Sciatic nerve (tissue), 2 donors: ENCODE results near the gene CCDC15. TPM values are rescaled to one million over a fixed set of nuclear protein-coding genes. Genes with fewer than 3 reads are reported as not detected.
"Not testable (repeated sequence)": the region's sequence is repeated elsewhere in the genome, so short reads cannot be mapped to it uniquely, and the experiment has no call there.

Source experiments
- ATAC-seq: fragments of 200-7000 bp; cut with Tn5 transposase; one replicate; pipeline ENCODE4 v1.9.1; 2020; ENCODE audit warnings: mild to moderate bottlenecking, moderate library complexity
- DNase-seq: peaks from one replicate; pipeline ENCODE4 v3.0.0-alpha.2; 2020; ENCODE audit warnings: low spot score
- intact Hi-C: fragments of 100-400 bp; cut with DNase I; formaldehyde crosslinking; loops from one replicate; pipeline ENCODE4 v1.14.2; 2022
- total RNA-seq: library from RNA; stranded (reverse); fragmentation: NEBNext Ultra II Directional; extraction: Animal tissue kit (Norgen Biotek cat#: 25700); gene quantifications from one replicate; pipeline ENCODE4 v1.2.1, GENCODE V29; 2021
- donor health status: DM: no; HTN: no; CAD: no.
- donor health status: DM: no; HTN: no; CAD: no.

CCDC15 gene
- total RNA-seq, 1 donor from 2014 or later: 2.8 TPM

DNA sequence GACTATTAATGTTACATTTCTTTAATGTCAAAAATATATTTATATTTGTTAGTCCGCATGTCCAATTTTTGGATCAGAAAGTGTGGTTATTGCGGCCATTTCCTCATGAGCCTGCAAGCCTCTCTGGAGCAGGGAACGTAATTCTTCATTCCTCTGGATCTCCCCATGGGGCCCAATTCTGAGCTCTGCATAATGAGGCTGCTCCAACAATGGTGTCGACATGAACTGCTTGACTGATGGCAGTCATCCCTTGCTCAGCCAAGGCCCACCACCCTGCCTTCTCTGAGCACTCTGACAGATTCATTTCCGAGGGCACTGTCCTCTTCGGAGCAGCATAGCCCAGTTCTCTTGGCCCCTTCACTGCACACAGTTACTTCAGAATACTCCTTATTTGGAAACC lies 15.0 kb upstream of the CCDC15 start:
- no peak for DNase-seq
- intact Hi-C loops: no loop called here

DNA sequence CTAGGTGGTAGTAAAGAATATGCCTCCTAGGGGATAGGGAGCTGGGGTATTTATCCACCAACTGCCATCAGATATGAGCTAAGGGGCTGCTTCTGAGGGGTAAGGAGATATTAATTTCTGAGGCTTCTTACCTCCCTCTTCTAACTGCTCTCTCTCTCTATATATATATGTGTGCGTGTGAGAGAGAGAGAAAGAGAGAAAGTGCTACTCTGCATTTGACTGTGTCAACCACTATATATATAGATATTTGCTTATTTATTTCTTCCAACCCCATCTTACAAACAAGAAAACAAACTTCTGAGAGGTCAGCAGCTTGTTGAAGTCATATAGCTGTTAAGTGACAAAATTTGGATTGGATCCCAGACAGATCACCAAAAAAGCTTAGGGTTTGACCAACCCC lies 12.3 kb upstream of the CCDC15 start:
- DNase-seq (no peak), ATAC-seq (no peak)
- intact Hi-C loops: no loop called here

More for the DNA sequence above, 15.0 kb upstream of the CCDC15 start:
- ATAC-seq: no peak

DNA sequence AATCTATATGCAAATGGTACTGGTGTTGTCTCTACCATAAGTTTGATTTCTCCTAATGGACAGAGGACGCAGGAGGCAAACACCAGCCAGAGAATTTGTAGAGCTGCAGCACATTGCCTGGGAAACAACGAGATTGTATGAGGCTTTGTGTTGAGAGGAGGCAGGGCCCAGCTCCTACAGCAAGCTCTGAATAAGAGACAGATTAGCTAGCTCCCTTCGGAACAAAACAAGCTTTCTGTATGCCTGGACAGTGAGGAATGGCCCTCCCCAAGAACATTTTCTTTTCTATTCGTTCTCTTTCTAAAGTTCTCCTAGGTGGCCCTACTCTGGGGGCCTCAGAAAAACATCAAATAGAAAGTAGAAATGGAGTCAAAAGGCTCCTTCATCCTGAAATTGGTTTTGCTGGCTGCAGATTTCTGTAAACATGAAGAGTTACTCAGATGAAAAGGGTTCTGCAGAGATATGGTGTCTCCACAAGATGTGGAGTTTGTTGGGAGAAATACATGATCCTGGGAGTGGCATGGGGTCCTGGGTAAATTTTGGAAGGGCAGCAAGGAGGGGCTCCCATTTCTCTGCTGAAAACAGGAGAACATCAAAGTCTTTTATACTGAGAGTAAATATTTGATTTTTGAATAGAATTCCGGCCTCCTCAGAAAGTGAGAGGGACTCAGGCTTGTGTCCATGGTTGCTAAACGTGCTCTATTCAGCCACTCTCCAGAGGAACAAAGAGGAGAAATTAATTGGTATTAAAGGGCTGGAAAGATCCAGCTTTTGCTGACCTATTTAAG lies 11.3 kb upstream of the CCDC15 start:
- DNase-seq: no peak
- intact Hi-C loops: no loop called here
- ATAC-seq: peak; percentile 70

DNA sequence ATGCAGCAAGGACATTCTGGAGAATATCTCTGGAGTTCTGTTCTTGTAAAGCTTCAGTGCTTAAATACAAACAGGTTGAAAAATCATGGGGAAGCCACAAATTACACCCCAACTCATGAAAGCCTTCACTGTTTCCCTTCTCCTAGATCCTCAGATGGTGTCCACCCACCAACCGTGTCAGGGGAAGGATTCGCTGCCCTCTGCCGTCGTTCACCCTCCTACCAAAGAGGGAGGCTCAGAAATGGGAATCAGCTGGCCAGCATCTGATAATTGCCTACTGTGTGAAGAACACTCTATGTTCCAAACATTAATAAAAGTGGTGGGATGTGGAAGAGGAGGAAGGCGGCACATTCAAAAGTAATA lies 10.8 kb upstream of the CCDC15 start:
- DNase-seq: no peak
- intact Hi-C loops: no loop called here
- peak; percentile 67 for ATAC-seq

GRCh38 chr11:124943741-124944140 lies 10.3 kb upstream of the CCDC15 start:
- ATAC-seq (no peak), DNase-seq (no peak)
- intact Hi-C loops: no loop called here

DNA sequence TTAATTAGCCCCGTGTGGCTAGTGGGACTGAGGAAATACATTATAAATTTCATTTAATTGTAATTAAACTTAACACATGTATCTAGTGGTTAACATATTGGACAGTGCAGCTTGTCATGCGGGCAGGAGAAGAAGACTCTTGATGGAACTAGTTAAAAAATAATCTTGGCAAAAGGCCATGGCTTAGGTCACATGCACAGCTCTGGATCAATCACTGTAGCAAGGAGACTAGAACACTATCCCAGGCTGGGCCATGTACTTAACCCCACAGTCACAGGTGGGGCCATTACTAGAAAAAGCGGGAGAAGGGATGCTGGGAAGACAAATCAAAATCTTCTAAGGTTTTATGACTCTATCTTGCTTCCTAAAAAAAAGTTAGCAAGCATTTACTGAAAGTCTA lies 9.4 kb upstream of the CCDC15 start:
- intact Hi-C loops: no loop called here
- no peak for DNase-seq
- no peak for ATAC-seq

DNA sequence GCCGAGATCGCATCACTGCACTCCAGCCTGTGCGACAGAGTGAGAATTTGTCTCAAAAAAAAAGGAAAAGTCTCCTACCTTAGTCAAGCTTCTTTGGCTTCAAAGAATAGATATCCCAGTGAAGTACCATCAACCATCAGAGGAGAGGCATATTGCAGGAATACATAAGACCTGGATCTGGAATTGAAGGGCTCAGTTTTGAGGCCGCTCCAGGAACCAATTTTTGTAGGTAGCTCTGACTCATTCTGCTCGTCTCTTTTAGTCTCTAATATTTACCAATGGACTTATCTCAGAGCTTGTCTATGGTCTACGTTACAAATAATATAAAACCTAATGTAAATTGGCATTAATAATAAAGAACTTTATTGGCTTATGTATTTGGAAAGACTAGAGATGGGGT lies 8.2 kb upstream of the CCDC15 start:
- intact Hi-C loops: no loop called here
- ATAC-seq (no peak), DNase-seq (no peak)

- no peak for DNase-seq
- intact Hi-C loops: no loop called here
- ATAC-seq: no peak
These were observed 7.3 kb upstream of the CCDC15 start for GRCh38 chr11:124946735-124947141.

- DNase-seq (no peak), ATAC-seq (no peak)
- intact Hi-C loops: loop anchor here (10.0 kb wide), 1 partner anchor 934 kb away; the partner anchor contains the start of gene HYLS1
These were observed 3.2 kb upstream of the CCDC15 start for GRCh38 chr11:124950601-124951330.

GRCh38 chr11:124951341-124951740 lies 2.7 kb upstream of the CCDC15 start:
- ATAC-seq: no peak
- intact Hi-C loops: loop anchor here (10.0 kb wide), 1 partner anchor 933 kb away; the partner anchor contains the start of gene HYLS1
- no peak for DNase-seq

- intact Hi-C loops: loop anchor here (10.0 kb wide), 1 partner anchor 930 kb away; the partner anchor contains the start of gene HYLS1
- DNase-seq (no peak), ATAC-seq (no peak)
These were observed 571 bp downstream of the CCDC15 start for GRCh38 chr11:124954590-124954955.

DNA sequence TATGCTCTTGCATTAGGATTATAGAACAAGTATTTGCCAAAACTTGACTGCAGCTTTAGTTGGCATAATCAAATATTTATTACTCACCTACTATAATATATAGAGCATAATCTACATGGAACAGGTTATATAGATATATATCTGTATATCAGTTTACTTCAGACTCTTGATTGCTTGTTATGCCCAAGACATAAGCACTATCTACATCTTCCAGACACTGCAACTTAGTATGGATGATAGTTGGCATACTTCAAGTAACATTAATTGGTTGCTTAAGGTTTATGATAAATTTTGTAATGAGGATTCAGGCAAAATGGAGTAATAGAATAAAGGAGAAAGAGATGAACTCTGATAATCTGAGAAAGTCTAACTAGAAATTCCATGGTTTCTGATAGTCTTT lies 1.0 kb downstream of the CCDC15 start:
- DNase-seq (no peak), ATAC-seq (no peak)
- intact Hi-C loops: loop anchor here (10.0 kb wide), 1 partner anchor 930 kb away; the partner anchor contains the start of gene HYLS1

GRCh38 chr11:124961972-124962609 lies 8.1 kb downstream of the CCDC15 start:
- ATAC-seq (peak; percentile 83), DNase-seq (no peak)

GRCh38 chr11:124968197-124968596 lies 14.2 kb downstream of the CCDC15 start:
- DNase-seq, intact Hi-C loops, ATAC-seq: not testable (repeated sequence)

More at GRCh38 chr11:124961972-124962609, 8.1 kb downstream of the CCDC15 start:
- intact Hi-C loops: no loop called here

DNA sequence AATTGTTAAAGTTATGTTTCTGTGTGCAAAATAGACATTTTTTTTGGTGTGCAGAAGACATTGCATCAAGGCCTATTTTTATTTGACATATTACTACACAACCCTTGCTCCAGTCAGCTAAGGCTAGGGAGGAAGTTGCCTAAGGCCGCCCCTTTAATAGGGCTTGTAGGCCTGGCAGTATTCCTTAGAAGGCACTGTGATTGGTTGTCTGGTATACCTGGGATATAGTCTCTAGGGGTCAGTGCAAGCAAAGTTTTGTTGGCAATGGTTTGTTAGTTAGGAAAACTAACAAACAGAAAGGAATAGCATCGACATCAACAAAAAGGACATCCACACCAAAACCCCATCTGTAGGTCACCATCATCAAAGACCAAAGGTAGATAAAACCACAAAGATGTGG lies 16.9 kb downstream of the CCDC15 start:
- no peak for ATAC-seq
- intact Hi-C loops: no loop called here

DNA sequence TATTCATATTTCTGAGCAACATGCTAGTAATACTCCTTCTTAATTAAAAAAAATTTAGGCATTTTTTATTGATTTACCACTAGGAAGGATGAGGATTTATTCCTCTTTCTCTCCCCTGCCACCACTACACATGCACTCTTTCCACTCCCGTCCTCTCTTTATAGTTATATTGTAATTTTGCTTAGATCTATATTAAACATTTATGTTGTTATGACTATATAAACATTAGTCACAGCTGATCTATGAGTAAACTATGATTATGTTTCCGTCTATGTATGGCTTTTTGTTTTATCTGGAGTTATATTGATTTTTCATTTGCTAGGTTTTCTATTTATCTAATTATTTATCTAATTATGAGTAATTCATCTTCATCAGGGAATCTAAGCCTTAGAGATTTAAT lies 17.8 kb downstream of the CCDC15 start:
- ATAC-seq: no peak
- intact Hi-C loops: no loop called here
- DNase-seq: no peak

More for the DNA sequence above, 16.9 kb downstream of the CCDC15 start:
- no peak for DNase-seq

GRCh38 chr11:124976531-124976930 lies 22.5 kb downstream of the CCDC15 start:
- intact Hi-C loops: no loop called here
- DNase-seq (no peak), ATAC-seq (no peak)

- no peak for DNase-seq
- ATAC-seq: no peak
- intact Hi-C loops: no loop called here
These were observed 23.0 kb downstream of the CCDC15 start for GRCh38 chr11:124977006-124977405.

- intact Hi-C loops: no loop called here
- DNase-seq (no peak), ATAC-seq (no peak)
These were observed 24.3 kb downstream of the CCDC15 start for GRCh38 chr11:124978316-124978715.

DNA sequence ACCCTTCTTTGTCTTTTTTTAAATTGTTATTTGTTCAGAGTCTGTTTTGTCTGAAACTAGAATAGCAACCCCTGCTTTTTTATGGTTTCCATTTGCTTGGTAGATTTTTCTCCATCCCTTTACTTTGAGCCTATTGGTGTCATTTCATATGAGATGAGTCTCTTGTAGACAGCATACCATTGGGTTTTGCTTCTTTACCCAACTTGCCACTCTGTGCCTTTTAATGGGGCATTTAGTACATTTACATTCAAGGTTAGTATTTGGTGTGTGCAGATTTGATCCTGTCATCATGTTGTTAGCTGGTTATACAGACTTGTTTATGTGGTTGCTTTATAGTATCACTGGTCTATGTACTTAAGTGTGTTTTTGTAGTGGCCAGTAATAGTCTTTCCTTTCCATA lies 28.0 kb downstream of the CCDC15 start:
- ATAC-seq: no peak
- no peak for DNase-seq
- intact Hi-C loops: no loop called here
